Fibroblast of lung (primary cell): Measurements from ENCODE around the gene NEUROG1. TPM values are rescaled to one million over a fixed set of nuclear protein-coding genes. Genes with fewer than 3 reads are reported as not detected.

ENCODE experiments used
- DNase-seq, 2 donors: peaks; one replicate each; pipeline versions ENCODE4 v3.0.0 to v3.0.0-alpha.2; 2010; ENCODE audit warnings: low read depth in 2 of 2
- H2AFZ ChIP-seq: 2 replicates; pipeline ENCODE4 v1.5.1; 2012; ENCODE audit warnings: low read length, control low read depth, inconsistent platforms
- H3K27ac ChIP-seq: 2 replicates; pipeline ENCODE4 v1.5.1; 2011; ENCODE audit warnings: low read length, control low read depth; ENCODE audit not compliant: insufficient read depth
- H3K27me3 ChIP-seq: 2 replicates; pipeline ENCODE4 v1.5.1; 2011; ENCODE audit warnings: mild to moderate bottlenecking, low read length; ENCODE audit not compliant: control insufficient read depth, insufficient read depth
- H3K36me3 ChIP-seq: 2 replicates; pipeline ENCODE4 v1.5.1; 2011; ENCODE audit warnings: low read length; ENCODE audit not compliant: control insufficient read depth, insufficient read depth
- H3K4me1 ChIP-seq: 2 replicates; pipeline ENCODE4 v1.5.1; 2011; ENCODE audit warnings: low read length; ENCODE audit not compliant: control insufficient read depth, insufficient read depth; ENCODE audit errors: extremely low read depth
- H3K4me2 ChIP-seq: 2 replicates; pipeline ENCODE4 v1.5.1; 2011; ENCODE audit warnings: low read length, control low read depth; ENCODE audit not compliant: insufficient read depth; ENCODE audit errors: extremely low read depth
- H3K4me3 ChIP-seq, 4 experiments: fragments of 200-600 bp in 1 of 4; sonication (generic) in 1 of 4; replicated peaks in 1 of 4; 2 replicates each; pipeline ENCODE4 v1.5.1; 2011 to 2016; ENCODE audit warnings: low read length in 4 of 4, low read depth in 3 of 4, mild to moderate bottlenecking in 3 of 4, control low read depth in 2 of 4, inconsistent platforms in 1 of 4, mixed read lengths in 1 of 4; ENCODE audit not compliant: insufficient read depth in 1 of 4; ENCODE audit errors: control extremely low read depth in 1 of 4
- H3K79me2 ChIP-seq: 2 replicates; pipeline ENCODE4 v1.5.1; 2012; ENCODE audit warnings: mild to moderate bottlenecking, low read length, inconsistent platforms; ENCODE audit not compliant: control insufficient read depth, insufficient read depth
- H3K9ac ChIP-seq: 2 replicates; pipeline ENCODE4 v1.5.1; 2011; ENCODE audit warnings: mild to moderate bottlenecking, low read length, control low read depth; ENCODE audit not compliant: insufficient read depth
- H3K9me3 ChIP-seq: 2 replicates; pipeline ENCODE4 v1.5.1; 2012; ENCODE audit warnings: low read depth, low read length; ENCODE audit not compliant: control insufficient read depth, insufficient read depth
- H4K20me1 ChIP-seq: 2 replicates; pipeline ENCODE4 v1.5.1; 2011; ENCODE audit warnings: low read length; ENCODE audit not compliant: control insufficient read depth, insufficient read depth; ENCODE audit errors: extremely low read depth
- EZH2 ChIP-seq: IDR thresholded peaks from 2 replicates; pipeline ENCODE4 v1.5.1; 2012; ENCODE audit warnings: low read length, control low read depth, mild to moderate bottlenecking; ENCODE audit errors: missing control alignments
- polyA plus RNA-seq, 2 donors: library from polyadenylated mRNA; depleted of rRNA in 1 of 2; stranded (reverse) in 1 of 2; unstranded in 1 of 2; fragments of >200 nt; gene quantifications; 2 replicates each; pipeline ENCODE4 v1.2.1, GENCODE V29; 2011 to 2012; ENCODE audit warnings: missing spikeins in 1 of 2
- total RNA-seq: library from RNA; depleted of rRNA; stranded (reverse); fragments of >200 nt; gene quantifications from 2 replicates; pipeline ENCODE4 v1.2.1, GENCODE V29; 2014
- TF ChIP-seq, protein P1 (sequence below), 2 donors: IDR thresholded peaks in 1 of 2; conservative IDR thresholded peaks in 1 of 2; 1 replicate in 1 of 2; 2 replicates in 1 of 2; pipeline ENCODE4 v1.5.1; 2011 to 2012; ENCODE audit warnings: low read length in 2 of 2, control low read depth in 1 of 2, inconsistent platforms in 1 of 2, low read depth in 1 of 2, mild to moderate bottlenecking in 1 of 2

NEUROG1 gene
- total and polyA plus RNA-seq, 2 donors (not counting 1 experiment from before 2014, with no cell fraction given) = not detected

DNA sequence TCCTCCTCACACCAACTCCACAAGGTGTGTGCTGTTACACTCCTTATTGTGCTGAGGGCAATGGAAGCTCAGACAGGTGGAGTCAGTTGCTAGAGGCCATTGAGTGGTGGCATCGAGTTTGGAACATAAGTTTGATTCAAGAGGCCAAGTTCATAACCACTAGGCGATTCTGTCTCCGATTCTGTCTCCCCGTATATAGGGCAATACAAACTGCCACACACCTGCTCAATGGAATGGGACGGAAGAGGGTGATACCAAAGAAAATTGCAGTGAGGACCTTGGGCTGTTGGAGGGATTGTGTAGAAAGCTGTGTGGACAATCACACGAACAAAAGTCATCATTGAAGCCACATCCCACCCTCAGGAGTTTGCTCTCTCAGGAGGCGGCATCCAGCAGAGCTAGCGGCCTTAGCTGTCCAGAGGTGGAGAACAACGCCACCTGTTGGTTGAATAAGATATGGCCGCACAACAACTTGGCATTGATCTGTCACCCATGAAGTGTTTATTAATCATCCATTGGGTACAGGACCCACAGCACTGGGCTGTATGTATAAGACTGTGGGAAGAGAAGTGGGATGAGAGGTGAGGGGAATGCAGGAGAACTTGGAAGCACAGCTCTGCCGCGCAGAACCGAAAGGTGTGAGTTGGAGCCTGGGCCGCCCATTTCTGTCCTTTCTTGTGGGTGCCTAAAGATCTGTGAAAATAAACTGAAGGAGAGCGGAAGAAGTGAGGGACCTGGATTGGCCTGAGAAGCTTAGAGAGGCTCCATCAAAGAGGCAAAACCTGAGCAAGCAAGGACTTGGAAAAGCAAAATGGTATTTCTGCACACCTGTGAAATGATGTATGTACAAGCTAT is 16.1 kb upstream of the NEUROG1 start:
- Histone ChIP-seq H3K27me3 (peaks cover 3% of the 10 kb centered on the region), H3K4me2 (no peak overlapping the region), H2AFZ (no peak overlapping the region), H3K79me2 (no peaks in the 10 kb centered on the region), H3K4me1 (no peaks in the 10 kb centered on the region), H3K9me3 (no peaks in the 10 kb centered on the region), H3K36me3 (no peaks in the 10 kb centered on the region), H3K9ac (no peak overlapping the region), H3K4me3 (no peak overlapping the region), H4K20me1 (no peaks in the 10 kb centered on the region), H3K27ac (no peak overlapping the region)
- DNase-seq = peak; percentile 55 to 79
- TF ChIP-seq EZH2 = no peak
- TF ChIP-seq, protein P1, sequence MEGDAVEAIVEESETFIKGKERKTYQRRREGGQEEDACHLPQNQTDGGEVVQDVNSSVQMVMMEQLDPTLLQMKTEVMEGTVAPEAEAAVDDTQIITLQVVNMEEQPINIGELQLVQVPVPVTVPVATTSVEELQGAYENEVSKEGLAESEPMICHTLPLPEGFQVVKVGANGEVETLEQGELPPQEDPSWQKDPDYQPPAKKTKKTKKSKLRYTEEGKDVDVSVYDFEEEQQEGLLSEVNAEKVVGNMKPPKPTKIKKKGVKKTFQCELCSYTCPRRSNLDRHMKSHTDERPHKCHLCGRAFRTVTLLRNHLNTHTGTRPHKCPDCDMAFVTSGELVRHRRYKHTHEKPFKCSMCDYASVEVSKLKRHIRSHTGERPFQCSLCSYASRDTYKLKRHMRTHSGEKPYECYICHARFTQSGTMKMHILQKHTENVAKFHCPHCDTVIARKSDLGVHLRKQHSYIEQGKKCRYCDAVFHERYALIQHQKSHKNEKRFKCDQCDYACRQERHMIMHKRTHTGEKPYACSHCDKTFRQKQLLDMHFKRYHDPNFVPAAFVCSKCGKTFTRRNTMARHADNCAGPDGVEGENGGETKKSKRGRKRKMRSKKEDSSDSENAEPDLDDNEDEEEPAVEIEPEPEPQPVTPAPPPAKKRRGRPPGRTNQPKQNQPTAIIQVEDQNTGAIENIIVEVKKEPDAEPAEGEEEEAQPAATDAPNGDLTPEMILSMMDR (conservative IDR thresholded peaks at IDR 0.05 in 1 of 2, IDR thresholded peaks at IDR 0.05 in 1 of 2; ENCODE audit: low read depth in 1 of 2, low read length in 2 of 2) = peak; percentile 84 to 88

DNA sequence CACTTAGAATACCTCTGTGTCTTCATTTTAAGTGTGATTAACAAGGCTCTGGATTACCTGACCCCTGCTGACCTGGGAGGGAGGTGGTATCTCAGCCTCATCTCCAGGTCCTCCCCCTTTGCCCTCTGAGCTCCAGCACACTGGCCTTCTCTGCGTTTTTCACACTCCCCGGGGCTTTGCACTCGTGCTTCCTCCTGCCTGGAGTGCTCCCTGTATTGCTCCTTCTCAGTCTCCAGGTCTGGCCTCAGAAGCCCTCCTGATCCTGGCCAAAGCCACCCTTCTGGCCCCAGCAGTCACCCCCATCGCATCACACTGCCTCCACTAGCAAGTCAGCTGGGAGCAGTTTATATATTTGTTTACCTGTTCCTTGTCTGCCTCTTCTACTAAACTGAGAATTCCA is 13.6 kb upstream of the NEUROG1 start:
- Histone ChIP-seq H3K27ac (no peak overlapping the region), H3K4me2 (no peak overlapping the region), H3K9ac (no peak overlapping the region), H4K20me1 (no peaks in the 10 kb centered on the region), H3K9me3 (no peaks in the 10 kb centered on the region), H2AFZ (no peak overlapping the region), H3K27me3 (peaks cover 19% of the 10 kb centered on the region), H3K4me1 (no peaks in the 10 kb centered on the region), H3K79me2 (no peaks in the 10 kb centered on the region), H3K36me3 (no peaks in the 10 kb centered on the region), H3K4me3 (no peak overlapping the region)
- no peak for DNase-seq
- TF ChIP-seq, protein P1 (conservative IDR thresholded peaks at IDR 0.05 in 1 of 2, IDR thresholded peaks at IDR 0.05 in 1 of 2; ENCODE audit: low read depth in 1 of 2, low read length in 2 of 2) = no peak
- TF ChIP-seq EZH2 = no peak

DNA sequence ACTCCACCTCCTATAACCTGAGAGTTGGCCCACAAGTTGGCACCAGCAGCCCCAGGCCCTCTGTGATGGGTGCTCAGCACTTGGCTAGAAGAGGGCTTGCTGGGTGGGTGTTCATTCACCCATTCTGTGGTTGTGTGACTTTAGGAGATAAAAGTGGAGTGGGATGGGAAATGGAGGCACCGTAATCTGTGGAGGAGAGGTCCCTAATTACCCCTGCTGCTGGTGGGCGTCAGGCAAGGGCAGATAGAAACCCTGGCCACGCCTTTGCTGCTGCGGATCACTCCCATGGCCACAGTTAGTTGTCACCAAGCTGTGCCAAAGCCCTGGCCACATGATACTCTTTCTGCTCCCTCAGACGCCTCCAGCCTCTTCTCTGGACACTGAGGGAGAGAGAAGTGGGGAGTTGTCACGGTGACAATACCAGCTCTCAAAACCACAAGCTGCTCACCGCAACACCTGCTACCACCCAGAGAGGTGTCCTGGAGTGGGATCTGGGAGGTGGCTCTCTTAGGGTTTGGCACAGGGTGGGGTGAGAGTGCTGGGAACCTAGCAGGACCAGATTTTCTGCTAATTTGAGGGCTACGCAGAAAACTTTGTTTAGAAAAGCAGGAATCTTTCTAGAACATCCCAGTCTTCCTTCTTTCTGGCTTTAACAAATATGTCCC is 12.0 kb upstream of the NEUROG1 start:
- H3K4me2 ChIP-seq = no peak overlapping the region
- no peak overlapping the region for H3K4me3 ChIP-seq
- DNase-seq = no peak
- H4K20me1 ChIP-seq = no peaks in the 10 kb centered on the region
- no peaks in the 10 kb centered on the region for H3K79me2 ChIP-seq
- TF ChIP-seq EZH2 = no peak
- TF ChIP-seq, protein P1 (conservative IDR thresholded peaks at IDR 0.05 in 1 of 2, IDR thresholded peaks at IDR 0.05 in 1 of 2; ENCODE audit: low read depth in 1 of 2, low read length in 2 of 2) = no peak
- no peaks in the 10 kb centered on the region for H3K9me3 ChIP-seq
- peaks cover 34% of the 10 kb centered on the region for H3K27me3 ChIP-seq
- H3K4me1 ChIP-seq = no peaks in the 10 kb centered on the region
- no peak overlapping the region for H3K27ac ChIP-seq
- H3K36me3 ChIP-seq = no peaks in the 10 kb centered on the region
- H2AFZ ChIP-seq = no peak overlapping the region
- no peak overlapping the region for H3K9ac ChIP-seq
